A673 (cell line): ENCODE data around the gene TGFB1I1. TPM values are rescaled to one million over a fixed set of nuclear protein-coding genes. Genes with fewer than 3 reads are reported as not detected.
"Not testable (repeated sequence)": the region's sequence is repeated elsewhere in the genome, so short reads cannot be mapped to it uniquely, and the experiment has no call there.

Source experiments
- BruUV-seq: library from RNA; stranded (reverse); fragments of 400-500 nt; replicated peaks from 2 replicates; lab custom pipeline; 2021; lab: Mats Ljungman, UMichigan
- CTCF ChIA-PET: fragments of 300-600 bp; sonication (Branson Sonifier 250); formaldehyde crosslinking; loops from one replicate; lab custom pipeline; 2022; ENCODE audit warnings: antibody characterized with exemption; lab: Charles Lee
- POLR2A ChIA-PET: fragments of 300-600 bp; sonication (Branson Sonifier 250); formaldehyde crosslinking; loops from one replicate; lab custom pipeline; 2022; ENCODE audit warnings: antibody characterized with exemption; ENCODE audit not compliant: low non-redundant PET; lab: Charles Lee
- DNase-seq: peaks from one replicate; pipeline ENCODE4 v3.0.0-alpha.2; 2015; ENCODE audit warnings: low spot score
- H3K27ac ChIP-seq: fragments of 200-600 bp; sonication (generic); 2 replicates; pipeline ENCODE4 v1.5.1; 2016; ENCODE audit warnings: mixed run types, low read depth, mild to moderate bottlenecking, mixed read lengths, antibody characterized with exemption, low read length; ENCODE audit not compliant: poor library complexity, severe bottlenecking
- H3K27me3 ChIP-seq: fragments of 200-600 bp; sonication (generic); replicated peaks from 2 replicates; pipeline ENCODE4 v1.6.1; 2017; ENCODE audit warnings: mixed run types, low read depth, mild to moderate bottlenecking, mixed read lengths, antibody characterized with exemption, low read length; ENCODE audit not compliant: insufficient read depth, poor library complexity
- H3K36me3 ChIP-seq: fragments of 200-600 bp; sonication (generic); 2 replicates; pipeline ENCODE4 v1.6.1; 2016; ENCODE audit warnings: mixed run types, mild to moderate bottlenecking, mixed read lengths, antibody characterized with exemption, low read length; ENCODE audit not compliant: insufficient read depth, poor library complexity, severe bottlenecking
- H3K4me1 ChIP-seq: fragments of 200-600 bp; sonication (generic); 2 replicates; pipeline ENCODE4 v1.6.1; 2017; ENCODE audit warnings: mixed run types, mild to moderate bottlenecking, mixed read lengths, antibody characterized with exemption, low read length; ENCODE audit not compliant: insufficient read depth, poor library complexity, severe bottlenecking
- H3K4me3 ChIP-seq: fragments of 200-600 bp; sonication (generic); 2 replicates; pipeline ENCODE4 v1.5.1; 2016; ENCODE audit warnings: low read depth, mixed run types, mild to moderate bottlenecking, mixed read lengths, low read length; ENCODE audit not compliant: poor library complexity, severe bottlenecking
- H3K9me3 ChIP-seq: fragments of 200-600 bp; sonication (generic); 2 replicates; pipeline ENCODE4 v1.6.1; 2016; ENCODE audit warnings: mixed run types, low read depth, mild to moderate bottlenecking, mixed read lengths, antibody characterized with exemption, low read length; ENCODE audit not compliant: poor library complexity, severe bottlenecking
- CTCF ChIP-seq: fragments of 300-800, 200-600 bp; sonication (generic); conservative IDR thresholded peaks from 2 replicates; pipeline ENCODE4 v1.5.1; 2017; ENCODE audit warnings: low read depth, mild to moderate bottlenecking, antibody characterized with exemption, low read length, moderate library complexity, mixed read lengths
- EZH2 ChIP-seq: fragments of 200-600 bp; sonication (generic); IDR thresholded peaks from 2 replicates; pipeline ENCODE4 v1.6.1; 2017; ENCODE audit warnings: borderline replicate concordance, low read depth, mild to moderate bottlenecking, mixed read lengths, antibody characterized with exemption, low read length; ENCODE audit not compliant: poor library complexity, severe bottlenecking
- intact Hi-C: fragments of 100-400 bp; cut with micrococcal nuclease; formaldehyde crosslinking; loops from one replicate; pipeline ENCODE4 v1.10.0; 2022; ENCODE audit not compliant: unreplicated experiment
- total RNA-seq: library from RNA; stranded (reverse); gene quantifications from 2 replicates; pipeline ENCODE4 v1.2.3, GENCODE V29; 2021

TGFB1I1 gene
- total RNA-seq, 1 experiment from 2014 or later, result 3.3 TPM

GRCh38 chr16:31480851-31481536 is 9.0 kb downstream of the TGFB1I1 start:
- intact Hi-C loops, result no loop called here
- H3K9me3 ChIP-seq, result no peaks in the 10 kb centered on the region
- no peak for DNase-seq
- H3K27me3 ChIP-seq, result peaks cover 3% of the 10 kb centered on the region
- no peak for TF ChIP-seq EZH2
- no peak for TF ChIP-seq CTCF
- no TSS peak for BruUV-seq
- ChIA-PET CTCF (no interaction called here), POLR2A (no interaction called here)
- no peak overlapping the region for H3K4me3 ChIP-seq
- no peaks in the 10 kb centered on the region for H3K36me3 ChIP-seq
- H3K27ac ChIP-seq, result no peak overlapping the region
- no peaks in the 10 kb centered on the region for H3K4me1 ChIP-seq

- TF ChIP-seq EZH2 (no peak), CTCF (no peak)
- CTCF ChIA-PET, result no interaction called here
- intact Hi-C loops, result no loop called here
- Histone ChIP-seq H3K4me3 (no peak within 1 kb of the TSS), H3K36me3 (no peaks in the 10 kb centered on the region), H3K27ac (no peak within 1 kb of the TSS), H3K27me3 (peaks cover 3% of the 10 kb centered on the region), H3K9me3 (no peaks in the 10 kb centered on the region), H3K4me1 (peaks cover 5% of the 10 kb centered on the region)
- no TSS peak for BruUV-seq
- DNase-seq, result no peak
- POLR2A ChIA-PET, result no interaction called here
These were observed 11.1 kb downstream of the TGFB1I1 start, which contains the start of gene SLC5A2 for GRCh38 chr16:31483081-31483480. TSS of gene SLC5A2 (plus strand) at chr16:31483123. CDS start at chr16:31483137, 14 bp downstream.

- H3K27ac ChIP-seq, H3K27me3 ChIP-seq, BruUV-seq, H3K4me3 ChIP-seq, POLR2A ChIA-PET, DNase-seq, intact Hi-C loops, H3K9me3 ChIP-seq, H3K36me3 ChIP-seq: not testable (repeated sequence)
- peaks cover 12% of the 10 kb centered on the region for H3K4me1 ChIP-seq
- CTCF ChIA-PET, result interaction anchor here (0.7 kb wide), 1 partner anchor 214 kb away, joined by 3 read pairs; no protein-coding TSS in a partner anchor
These were observed 12.1 kb downstream of the TGFB1I1 start for GRCh38 chr16:31484048-31484447.
